Esophagus squamous epithelium (tissue), 5 donors: ENCODE measurements around the gene NPR1. TPM values are rescaled to one million over a fixed set of nuclear protein-coding genes. Genes with fewer than 3 reads are reported as not detected.

Source experiments
- DNase-seq: peaks from one replicate; lab custom pipeline; 2025; lab: John Stamatoyannopoulos, UW
- H3K27ac ChIP-seq, 4 donors: fragments of 200-600 bp; sonication (generic); one replicate each; pipeline ENCODE4 v1.5.1; 2016 to 2019; ENCODE audit warnings: mild to moderate bottlenecking in 1 of 4
- H3K27me3 ChIP-seq, 4 donors: fragments of 200-600 bp; sonication (generic); 1 replicate in 3 of 4; 2 replicates in 1 of 4; pipeline versions ENCODE4 v1.5.1 to v1.6.0; 2017 to 2021; ENCODE audit warnings: antibody characterized with exemption in 1 of 4
- H3K36me3 ChIP-seq, 3 donors: fragments of 200-600 bp; sonication (generic); one replicate each; pipeline ENCODE4 v1.5.1; 2016 to 2019
- H3K4me1 ChIP-seq, 3 donors: fragments of 200-600 bp; sonication (generic); one replicate each; pipeline ENCODE4 v1.5.1; 2017 to 2019
- H3K4me3 ChIP-seq, 4 donors: fragments of 200-600 bp; sonication (generic); 1 replicate in 3 of 4; 2 replicates in 1 of 4; pipeline ENCODE4 v1.5.1; 2016 to 2019; ENCODE audit warnings: mild to moderate bottlenecking in 2 of 4, moderate library complexity in 1 of 4
- H3K9me3 ChIP-seq, 3 donors: fragments of 200-600 bp; sonication (generic); one replicate each; pipeline ENCODE4 v1.5.1; 2016 to 2019
- POLR2A ChIP-seq, 4 donors: fragments of 450-650 bp; IDR thresholded peaks; one replicate each; pipeline ENCODE4 v1.6.1; 2017; ENCODE audit warnings: antibody characterized with exemption in 4 of 4, mild to moderate bottlenecking in 4 of 4, moderate library complexity in 3 of 4
- WGBS, 2 donors: methylation state at CpG; one replicate each; pipeline ENCODE4 v1.1.5; 2018; 5-methylcytosine and 5-hydroxymethylcytosine counted together
- intact Hi-C: fragments of 100-400 bp; cut with DNase I; formaldehyde crosslinking; loops from one replicate; pipeline ENCODE4 v1.15.0; 2022
- total RNA-seq, 4 donors: library from RNA; depleted of rRNA; stranded (reverse); fragments of >200 nt; gene quantifications; one replicate each; pipeline ENCODE4 v1.1.0, GENCODE V29; 2016
- TF ChIP-seq, protein P1 (sequence below), 6 experiments: fragments of 450-650 bp in 4 of 6; fragments of 200-600 bp in 2 of 6; sonication (generic) in 2 of 6; IDR thresholded peaks; one replicate each; pipeline ENCODE4 v1.5.1; 2016 to 2019; ENCODE audit warnings: antibody characterized with exemption in 6 of 6, mild to moderate bottlenecking in 4 of 6, moderate library complexity in 4 of 6
- donor health status: DM: yes; HTN: yes; CAD: no.

NPR1 gene
- total RNA-seq, 4 donors from 2014 or later = 1.8 to 15.6 (median 6.4) TPM

DNA sequence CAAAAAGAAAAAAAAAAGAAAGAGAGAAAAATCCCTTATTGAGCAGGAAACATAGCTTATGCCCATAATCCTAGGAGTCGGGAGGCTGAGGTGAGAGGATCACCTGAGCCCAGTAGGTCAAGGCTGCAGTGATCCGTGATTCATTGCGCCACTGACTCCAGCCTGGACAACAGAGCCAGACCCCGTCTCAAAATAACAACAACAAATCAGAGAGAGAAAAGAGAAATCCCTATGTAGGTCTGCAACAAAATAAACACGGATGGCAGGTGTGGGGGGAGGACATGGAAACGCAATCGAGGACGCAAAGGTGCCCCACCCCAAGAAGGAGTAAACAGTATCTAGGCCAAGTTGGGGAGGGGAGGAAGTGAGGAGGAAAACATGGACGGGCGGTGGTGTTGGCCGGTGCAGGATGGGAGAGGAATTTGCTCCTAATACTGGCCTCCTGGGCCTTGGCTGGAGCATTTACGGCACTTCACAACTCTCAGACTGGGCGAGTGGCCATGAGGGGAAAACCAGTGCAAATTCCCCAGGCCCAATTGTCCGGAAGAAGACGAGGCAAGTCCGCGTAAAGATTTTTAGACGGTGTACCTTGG lies 45.2 kb upstream of the NPR1 start:
- Histone ChIP-seq H3K4me3 (peak overlapping the region; percentile 81 to 90 (median 84)), H3K27me3 (no peaks in the 10 kb centered on the region), H3K36me3 (peaks cover 0 to 28% (median 13%) of the 10 kb centered on the region in 3 donors), H3K4me1 (peaks cover 22 to 56% (median 33%) of the 10 kb centered on the region in 3 donors), H3K9me3 (no peaks in the 10 kb centered on the region), H3K27ac (peak overlapping the region; percentile 99 to 100 (median 100))
- no peak for DNase-seq
- intact Hi-C loops = no loop called here
- TF ChIP-seq POLR2A (IDR thresholded peaks at IDR 0.05) = no peak
- TF ChIP-seq, protein P1, sequence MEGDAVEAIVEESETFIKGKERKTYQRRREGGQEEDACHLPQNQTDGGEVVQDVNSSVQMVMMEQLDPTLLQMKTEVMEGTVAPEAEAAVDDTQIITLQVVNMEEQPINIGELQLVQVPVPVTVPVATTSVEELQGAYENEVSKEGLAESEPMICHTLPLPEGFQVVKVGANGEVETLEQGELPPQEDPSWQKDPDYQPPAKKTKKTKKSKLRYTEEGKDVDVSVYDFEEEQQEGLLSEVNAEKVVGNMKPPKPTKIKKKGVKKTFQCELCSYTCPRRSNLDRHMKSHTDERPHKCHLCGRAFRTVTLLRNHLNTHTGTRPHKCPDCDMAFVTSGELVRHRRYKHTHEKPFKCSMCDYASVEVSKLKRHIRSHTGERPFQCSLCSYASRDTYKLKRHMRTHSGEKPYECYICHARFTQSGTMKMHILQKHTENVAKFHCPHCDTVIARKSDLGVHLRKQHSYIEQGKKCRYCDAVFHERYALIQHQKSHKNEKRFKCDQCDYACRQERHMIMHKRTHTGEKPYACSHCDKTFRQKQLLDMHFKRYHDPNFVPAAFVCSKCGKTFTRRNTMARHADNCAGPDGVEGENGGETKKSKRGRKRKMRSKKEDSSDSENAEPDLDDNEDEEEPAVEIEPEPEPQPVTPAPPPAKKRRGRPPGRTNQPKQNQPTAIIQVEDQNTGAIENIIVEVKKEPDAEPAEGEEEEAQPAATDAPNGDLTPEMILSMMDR (IDR thresholded peaks at IDR 0.05) = no peak
- WGBS, 2 donors = 35 to 39% methylated on average over 14 to 17 of the region's 18 CpGs

- Histone ChIP-seq H3K36me3 (peaks cover 2 to 36% (median 20%) of the 10 kb centered on the region in 3 donors), H3K4me3 (peak within 1 kb of the TSS; percentile 81 to 90 (median 84)), H3K9me3 (no peaks in the 10 kb centered on the region), H3K27me3 (no peaks in the 10 kb centered on the region), H3K27ac (peak within 1 kb of the TSS; percentile 99 to 100 (median 100)), H3K4me1 (peaks cover 19 to 59% (median 33%) of the 10 kb centered on the region in 3 donors)
- DNase-seq = peak; percentile 90
- TF ChIP-seq, protein P1 (IDR thresholded peaks at IDR 0.05) = peak in 2 of 6 experiments; percentile 23 to 44
- TF ChIP-seq POLR2A (IDR thresholded peaks at IDR 0.05) = peak in 3 of 4 donors; percentile 12 to 76 (median 75)
- WGBS, 2 donors = 0 to 3% methylated on average over 25 to 31 of the region's 65 CpGs
- intact Hi-C loops = no loop called here
Observed at GRCh38 chr1:153633754-153634665, 44.5 kb upstream of the NPR1 start, which contains the start of gene CHTOP. Gene CHTOP (plus strand): TSS chr1:153634066. CDS start chr1:153636589, 2,523 bp downstream.

DNA sequence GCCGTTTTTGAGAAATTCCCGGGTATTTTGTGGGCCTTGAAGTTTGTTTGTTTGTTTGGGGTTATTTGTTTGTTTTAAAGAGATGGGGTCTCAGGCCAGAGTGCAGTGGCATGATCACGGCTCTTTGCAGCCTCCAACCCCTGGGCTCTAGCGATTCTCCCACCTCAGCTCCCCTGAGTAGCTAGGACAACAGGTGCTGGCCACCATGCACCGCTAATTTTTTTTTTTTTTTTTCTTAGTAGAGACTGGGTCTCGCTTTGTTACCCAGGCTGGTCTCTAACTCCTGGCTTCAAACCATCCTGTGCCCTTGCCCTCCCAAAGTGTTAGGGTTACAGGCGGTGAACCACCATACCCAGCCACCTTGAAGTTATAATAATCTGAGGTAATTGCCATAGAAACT lies 42.6 kb upstream of the NPR1 start:
- H3K27me3 ChIP-seq = no peaks in the 10 kb centered on the region
- intact Hi-C loops = no loop called here
- H3K9me3 ChIP-seq = no peaks in the 10 kb centered on the region
- H3K36me3 ChIP-seq = peaks cover 21 to 54% (median 39%) of the 10 kb centered on the region in 3 donors
- H3K4me1 ChIP-seq = peaks cover 19 to 57% (median 33%) of the 10 kb centered on the region in 3 donors
- H3K4me3 ChIP-seq = peak overlapping the region in 2 of 4 donors; percentile 81 to 84
- DNase-seq = no peak
- TF ChIP-seq POLR2A (IDR thresholded peaks at IDR 0.05) = no peak
- TF ChIP-seq, protein P1 (IDR thresholded peaks at IDR 0.05) = no peak
- 75 to 80% methylated on average over 6 to 7 of the region's 7 CpGs for WGBS, 2 donors
- peak overlapping the region in 3 of 4 donors; percentile 99 to 100 (median 100) for H3K27ac ChIP-seq

DNA sequence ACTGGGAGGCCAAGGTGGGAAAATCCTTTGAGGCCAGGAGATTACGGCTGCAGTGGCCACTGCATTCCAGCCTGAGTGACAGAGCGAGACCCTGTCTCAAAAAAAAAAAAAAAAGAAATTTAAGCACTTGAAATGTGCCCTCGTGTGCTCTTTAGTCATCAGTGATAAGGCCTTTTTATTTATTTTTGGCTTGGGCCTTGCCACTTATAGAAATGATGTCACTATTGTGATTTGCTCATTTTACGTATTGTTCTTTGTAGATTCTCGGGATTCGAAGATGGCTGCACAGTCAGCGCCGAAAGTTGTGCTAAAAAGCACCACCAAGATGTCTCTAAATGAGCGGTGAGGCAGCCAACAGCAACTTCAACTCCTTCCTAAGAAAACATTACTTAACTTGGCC lies 42.2 kb upstream of the NPR1 start:
- TF ChIP-seq POLR2A (IDR thresholded peaks at IDR 0.05) = no peak
- TF ChIP-seq, protein P1 (IDR thresholded peaks at IDR 0.05) = no peak
- H3K36me3 ChIP-seq = peaks cover 22 to 59% (median 39%) of the 10 kb centered on the region in 3 donors
- peak overlapping the region in 2 of 4 donors; percentile 15 to 99 for H3K27ac ChIP-seq

More for the DNA sequence above, 42.2 kb upstream of the NPR1 start:
- no peak overlapping the region for H3K4me3 ChIP-seq
- no peaks in the 10 kb centered on the region for H3K9me3 ChIP-seq
- H3K4me1 ChIP-seq = peaks cover 19 to 59% (median 33%) of the 10 kb centered on the region in 3 donors
- intact Hi-C loops = no loop called here
- 83 to 91% methylated on average over 9 of the region's 9 CpGs for WGBS, 2 donors
- H3K27me3 ChIP-seq = no peaks in the 10 kb centered on the region
- DNase-seq = no peak
